Type B pancreatic cell (in vitro differentiated cells): ENCODE data around the gene BBC3. TPM values are rescaled to one million over a fixed set of nuclear protein-coding genes. Genes with fewer than 3 reads are reported as not detected.

Experiments used
- DNase-seq: peaks from one replicate; pipeline ENCODE4 v3.0.0; 2021; ENCODE audit warnings: mixed read lengths; ENCODE audit not compliant: unreplicated experiment; ENCODE audit errors: extremely low spot score
- H3K27ac Mint-ChIP-seq: 2 replicates; pipeline ENCODE4 v1.8.0; 2021; ENCODE audit warnings: mild to moderate bottlenecking, mixed read lengths
- H3K27me3 Mint-ChIP-seq: 2 replicates; pipeline ENCODE4 v1.8.0; 2021; ENCODE audit warnings: mixed read lengths
- H3K36me3 Mint-ChIP-seq: 2 replicates; pipeline ENCODE4 v1.8.0; 2021; ENCODE audit warnings: mixed read lengths
- H3K4me1 Mint-ChIP-seq: one replicate; pipeline ENCODE4 v1.8.0; 2021; ENCODE audit warnings: mixed read lengths; ENCODE audit not compliant: unreplicated experiment
- H3K4me3 Mint-ChIP-seq: 2 replicates; pipeline ENCODE4 v1.8.0; 2021; ENCODE audit warnings: mild to moderate bottlenecking, mixed read lengths
- H3K9me3 Mint-ChIP-seq: 2 replicates; pipeline ENCODE4 v1.8.0; 2021; ENCODE audit warnings: mixed read lengths
- CTCF ChIP-seq: fragments of 200-600 bp; sonication (generic); conservative IDR thresholded peaks from 2 replicates; pipeline ENCODE4 v1.5.0; 2021; ENCODE audit warnings: antibody characterized with exemption, mild to moderate bottlenecking
- total RNA-seq: library from RNA; stranded (reverse); gene quantifications from 2 replicates; pipeline ENCODE4 v1.2.1, GENCODE V29; 2021; ENCODE audit warnings: low replicate concordance

BBC3 gene
- total RNA-seq, 1 donor from 2014 or later = 14.8 TPM

- Mint-ChIP-seq H3K4me1 (peaks cover 22% of the 10 kb centered on the region), H3K27me3 (no peaks in the 10 kb centered on the region), H3K4me3 (peak overlapping the region; percentile 26), H3K36me3 (peaks cover 5% of the 10 kb centered on the region), H3K27ac (no peak overlapping the region), H3K9me3 (no peaks in the 10 kb centered on the region)
- peak; percentile 96 for TF ChIP-seq CTCF
- DNase-seq = peak; percentile 83
Observed at GRCh38 chr19:47230054-47230920, 712 bp downstream of the BBC3 start.

GRCh38 chr19:47229676-47230053 lies 1.3 kb downstream of the BBC3 start:
- no peak overlapping the region for H3K4me3 Mint-ChIP-seq
- H3K9me3 Mint-ChIP-seq = no peaks in the 10 kb centered on the region
- H3K36me3 Mint-ChIP-seq = peaks cover 5% of the 10 kb centered on the region
- DNase-seq = no peak
- no peak overlapping the region for H3K27ac Mint-ChIP-seq
- TF ChIP-seq CTCF = no peak
- peaks cover 23% of the 10 kb centered on the region for H3K4me1 Mint-ChIP-seq
- no peaks in the 10 kb centered on the region for H3K27me3 Mint-ChIP-seq

- no peak for DNase-seq
- Mint-ChIP-seq H3K27ac (no peak overlapping the region), H3K36me3 (peaks cover 5% of the 10 kb centered on the region), H3K27me3 (no peaks in the 10 kb centered on the region), H3K4me3 (no peak overlapping the region), H3K4me1 (peaks cover 23% of the 10 kb centered on the region), H3K9me3 (no peaks in the 10 kb centered on the region)
- no peak for TF ChIP-seq CTCF
Observed at GRCh38 chr19:47228937-47229675, 1.9 kb downstream of the BBC3 start.

GRCh38 chr19:47228168-47228936 lies 2.6 kb downstream of the BBC3 start:
- H3K27ac Mint-ChIP-seq = no peak overlapping the region
- H3K4me3 Mint-ChIP-seq = peak overlapping the region; percentile 85
- TF ChIP-seq CTCF = no peak
- no peaks in the 10 kb centered on the region for H3K9me3 Mint-ChIP-seq
- DNase-seq = peak; percentile 73
- H3K4me1 Mint-ChIP-seq = peaks cover 23% of the 10 kb centered on the region
- no peaks in the 10 kb centered on the region for H3K27me3 Mint-ChIP-seq
- peaks cover 5% of the 10 kb centered on the region for H3K36me3 Mint-ChIP-seq

GRCh38 chr19:47227352-47228167 lies 3.4 kb downstream of the BBC3 start:
- Mint-ChIP-seq H3K4me3 (peak overlapping the region; percentile 85), H3K27me3 (no peaks in the 10 kb centered on the region), H3K4me1 (peaks cover 18% of the 10 kb centered on the region), H3K27ac (peak overlapping the region; percentile 91), H3K36me3 (peaks cover 5% of the 10 kb centered on the region), H3K9me3 (no peaks in the 10 kb centered on the region)
- peak; percentile 84 for DNase-seq
- no peak for TF ChIP-seq CTCF
